NT2/D1 (cell line): ENCODE measurements around the gene EXD3.

Experiments used
- SUZ12 ChIP-seq: IDR thresholded peaks from 2 replicates; pipeline ENCODE4 v1.6.1; 2011; ENCODE audit not compliant: insufficient read length, insufficient read depth; ENCODE audit errors: extremely low read depth
- YY1 ChIP-seq: IDR thresholded peaks from 2 replicates; pipeline ENCODE4 v1.6.1; 2011; ENCODE audit not compliant: insufficient read length, insufficient read depth
- ZNF274 ChIP-seq: IDR thresholded peaks from 2 replicates; pipeline ENCODE4 v1.6.1; 2011; ENCODE audit warnings: mild to moderate bottlenecking, low read depth, low read length

- TF ChIP-seq SUZ12 (no peak), ZNF274 (no peak), YY1 (no peak)
Measured at GRCh38 chr9:137354845-137355760, 67.9 kb downstream of the EXD3 start.
